Adrenal gland (tissue), 5 donors: ENCODE measurements around the gene NMS.

ENCODE experiments used
- POLR2A ChIP-seq, 2 donors: fragments of 450-650 bp; IDR thresholded peaks; one replicate each; pipeline ENCODE4 v1.6.1; 2017; ENCODE audit warnings: antibody characterized with exemption in 2 of 2, mild to moderate bottlenecking in 2 of 2, moderate library complexity in 1 of 2
- TF ChIP-seq, protein P1 (sequence below), 6 experiments: fragments of 450-650 bp in 4 of 6; fragments of 200-600 bp in 2 of 6; sonication (generic) in 1 of 6; IDR thresholded peaks; 1 replicate in 5 of 6; 2 replicates in 1 of 6; pipeline versions ENCODE4 v1.5.1 to v1.8.0; 2016 to 2021; ENCODE audit warnings: antibody characterized with exemption in 6 of 6, mild to moderate bottlenecking in 2 of 6, moderate library complexity in 1 of 6
- donor health status: DM: no; HTN: no; CAD: no.

DNA sequence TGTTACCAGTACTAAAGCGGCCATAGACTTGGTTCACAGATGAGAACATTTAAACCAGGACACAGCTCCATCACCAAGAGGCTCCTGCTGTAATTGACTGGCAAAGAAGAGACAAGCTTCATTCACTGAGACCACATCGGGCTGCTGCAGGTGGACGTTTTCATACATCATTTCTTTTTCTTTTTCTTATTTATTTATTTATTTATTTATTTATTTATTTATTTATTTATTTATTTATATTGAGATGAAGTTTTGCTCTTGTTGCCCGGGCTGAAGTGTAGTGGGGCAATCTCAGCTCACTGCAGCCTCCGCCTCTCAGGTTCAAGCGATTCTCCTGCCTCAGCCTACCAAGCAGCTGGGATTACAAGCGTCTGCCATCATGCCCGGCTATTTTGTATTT lies 58.9 kb downstream of the NMS start:
- TF ChIP-seq, protein P1, sequence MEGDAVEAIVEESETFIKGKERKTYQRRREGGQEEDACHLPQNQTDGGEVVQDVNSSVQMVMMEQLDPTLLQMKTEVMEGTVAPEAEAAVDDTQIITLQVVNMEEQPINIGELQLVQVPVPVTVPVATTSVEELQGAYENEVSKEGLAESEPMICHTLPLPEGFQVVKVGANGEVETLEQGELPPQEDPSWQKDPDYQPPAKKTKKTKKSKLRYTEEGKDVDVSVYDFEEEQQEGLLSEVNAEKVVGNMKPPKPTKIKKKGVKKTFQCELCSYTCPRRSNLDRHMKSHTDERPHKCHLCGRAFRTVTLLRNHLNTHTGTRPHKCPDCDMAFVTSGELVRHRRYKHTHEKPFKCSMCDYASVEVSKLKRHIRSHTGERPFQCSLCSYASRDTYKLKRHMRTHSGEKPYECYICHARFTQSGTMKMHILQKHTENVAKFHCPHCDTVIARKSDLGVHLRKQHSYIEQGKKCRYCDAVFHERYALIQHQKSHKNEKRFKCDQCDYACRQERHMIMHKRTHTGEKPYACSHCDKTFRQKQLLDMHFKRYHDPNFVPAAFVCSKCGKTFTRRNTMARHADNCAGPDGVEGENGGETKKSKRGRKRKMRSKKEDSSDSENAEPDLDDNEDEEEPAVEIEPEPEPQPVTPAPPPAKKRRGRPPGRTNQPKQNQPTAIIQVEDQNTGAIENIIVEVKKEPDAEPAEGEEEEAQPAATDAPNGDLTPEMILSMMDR (IDR thresholded peaks at IDR 0.05): no peak
- no peak for TF ChIP-seq POLR2A (IDR thresholded peaks at IDR 0.05)
